GM23248 (cell line): ENCODE results near the gene FRAS1.

ENCODE experiments used
- EZH2 ChIP-seq: fragments of 200-600 bp; sonication (generic); IDR thresholded peaks from 2 replicates; pipeline ENCODE4 v1.6.1; 2018; ENCODE audit warnings: antibody characterized with exemption, mild to moderate bottlenecking; ENCODE audit not compliant: insufficient read depth, poor library complexity, severe bottlenecking
- EZH2phosphoT487 ChIP-seq: fragments of 200-600 bp; sonication (generic); IDR thresholded peaks from 2 replicates; pipeline ENCODE4 v1.6.1; 2018; ENCODE audit warnings: antibody characterized with exemption, moderate library complexity, mild to moderate bottlenecking, low read depth; ENCODE audit not compliant: insufficient read depth

GRCh38 chr4:78446619-78447018, 389.5 kb downstream of the FRAS1 start:
- TF ChIP-seq EZH2phosphoT487 (no peak), EZH2 (no peak)
